Measurements from ENCODE around the gene NIT1. TPM values are rescaled to one million over a fixed set of nuclear protein-coding genes. Genes with fewer than 3 reads are reported as not detected.

The NIT1 gene
- total RNA-seq, 4 donors from 2014 or later, result 16.9 to 28.6 (median 22.1) TPM

DNA sequence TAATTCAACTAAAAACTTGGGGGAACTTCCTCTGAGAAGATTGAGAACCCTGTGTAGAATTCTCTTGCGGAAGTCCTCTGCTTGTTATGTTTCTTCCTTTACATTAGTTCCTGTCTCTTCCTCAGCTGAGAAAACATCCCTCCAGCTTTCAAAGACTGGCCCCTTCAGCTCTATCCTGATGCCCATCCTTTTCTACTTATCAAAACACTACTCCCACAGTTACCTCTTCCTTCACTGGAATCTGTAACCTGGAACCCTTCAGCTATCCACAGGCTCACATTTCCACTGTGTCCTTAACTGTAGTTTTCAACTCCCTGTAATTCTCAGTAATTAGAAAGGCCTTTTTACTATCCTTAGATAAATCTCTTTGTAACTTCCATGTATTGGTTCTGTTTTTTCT lies 20.5 kb downstream of the NIT1 start:
- Histone ChIP-seq H3K4me1 (peaks cover 9 to 19% (median 12%) of the 10 kb centered on the region in 3 donors), H3K27me3 (no peaks in the 10 kb centered on the region), H3K4me3 (no peak overlapping the region), H3K27ac (peak overlapping the region in 1 of 4 donors; percentile 22), H3K36me3 (no peaks in the 10 kb centered on the region), H3K9me3 (no peaks in the 10 kb centered on the region)
- WGBS, 2 donors, result 82 to 86% methylated on average over 1 of the region's 1 CpG
- no peak for TF ChIP-seq POLR2A (IDR thresholded peaks at IDR 0.05)
- DNase-seq, result no peak
- intact Hi-C loops (cut with DNase I), result loop anchor here (10.0 kb wide), 1 partner anchor 304 kb away; no protein-coding TSS in a partner anchor

DNA sequence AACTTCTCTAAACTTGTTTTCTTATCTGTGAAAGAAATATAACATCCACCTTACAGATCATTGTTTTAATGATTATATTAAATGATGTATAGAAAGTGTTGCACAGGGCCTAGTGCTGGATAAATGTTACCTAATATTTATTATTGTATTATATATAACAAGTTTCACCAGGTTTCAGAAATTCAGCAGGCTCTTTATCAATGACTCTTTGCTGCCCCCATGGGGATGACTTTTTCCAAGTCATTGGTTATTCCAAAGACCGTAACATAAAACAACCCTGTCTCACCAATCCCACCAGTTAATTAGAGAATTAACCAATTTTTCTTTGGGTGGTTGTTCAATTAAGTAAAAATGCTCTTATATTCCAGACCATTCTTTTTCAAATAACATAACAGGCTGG lies 21.9 kb downstream of the NIT1 start:
- H3K36me3 ChIP-seq, result no peaks in the 10 kb centered on the region
- DNase-seq, result no peak
- 26 to 35% methylated on average over 1 of the region's 1 CpG for WGBS, 2 donors
- intact Hi-C loops (cut with DNase I), result loop anchor here (10.0 kb wide), 1 partner anchor 305 kb away; no protein-coding TSS in a partner anchor
- no peaks in the 10 kb centered on the region for H3K27me3 ChIP-seq
- H3K4me3 ChIP-seq, result no peak overlapping the region
- no peak overlapping the region for H3K27ac ChIP-seq
- no peaks in the 10 kb centered on the region for H3K9me3 ChIP-seq
- TF ChIP-seq, protein P1, sequence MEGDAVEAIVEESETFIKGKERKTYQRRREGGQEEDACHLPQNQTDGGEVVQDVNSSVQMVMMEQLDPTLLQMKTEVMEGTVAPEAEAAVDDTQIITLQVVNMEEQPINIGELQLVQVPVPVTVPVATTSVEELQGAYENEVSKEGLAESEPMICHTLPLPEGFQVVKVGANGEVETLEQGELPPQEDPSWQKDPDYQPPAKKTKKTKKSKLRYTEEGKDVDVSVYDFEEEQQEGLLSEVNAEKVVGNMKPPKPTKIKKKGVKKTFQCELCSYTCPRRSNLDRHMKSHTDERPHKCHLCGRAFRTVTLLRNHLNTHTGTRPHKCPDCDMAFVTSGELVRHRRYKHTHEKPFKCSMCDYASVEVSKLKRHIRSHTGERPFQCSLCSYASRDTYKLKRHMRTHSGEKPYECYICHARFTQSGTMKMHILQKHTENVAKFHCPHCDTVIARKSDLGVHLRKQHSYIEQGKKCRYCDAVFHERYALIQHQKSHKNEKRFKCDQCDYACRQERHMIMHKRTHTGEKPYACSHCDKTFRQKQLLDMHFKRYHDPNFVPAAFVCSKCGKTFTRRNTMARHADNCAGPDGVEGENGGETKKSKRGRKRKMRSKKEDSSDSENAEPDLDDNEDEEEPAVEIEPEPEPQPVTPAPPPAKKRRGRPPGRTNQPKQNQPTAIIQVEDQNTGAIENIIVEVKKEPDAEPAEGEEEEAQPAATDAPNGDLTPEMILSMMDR (IDR thresholded peaks at IDR 0.05), result peak in 5 of 6 experiments; percentile 32 to 56 (median 45)
- TF ChIP-seq POLR2A (IDR thresholded peaks at IDR 0.05), result no peak
- H3K4me1 ChIP-seq, result peaks cover 0 to 6% (median 0%) of the 10 kb centered on the region in 3 donors

DNA sequence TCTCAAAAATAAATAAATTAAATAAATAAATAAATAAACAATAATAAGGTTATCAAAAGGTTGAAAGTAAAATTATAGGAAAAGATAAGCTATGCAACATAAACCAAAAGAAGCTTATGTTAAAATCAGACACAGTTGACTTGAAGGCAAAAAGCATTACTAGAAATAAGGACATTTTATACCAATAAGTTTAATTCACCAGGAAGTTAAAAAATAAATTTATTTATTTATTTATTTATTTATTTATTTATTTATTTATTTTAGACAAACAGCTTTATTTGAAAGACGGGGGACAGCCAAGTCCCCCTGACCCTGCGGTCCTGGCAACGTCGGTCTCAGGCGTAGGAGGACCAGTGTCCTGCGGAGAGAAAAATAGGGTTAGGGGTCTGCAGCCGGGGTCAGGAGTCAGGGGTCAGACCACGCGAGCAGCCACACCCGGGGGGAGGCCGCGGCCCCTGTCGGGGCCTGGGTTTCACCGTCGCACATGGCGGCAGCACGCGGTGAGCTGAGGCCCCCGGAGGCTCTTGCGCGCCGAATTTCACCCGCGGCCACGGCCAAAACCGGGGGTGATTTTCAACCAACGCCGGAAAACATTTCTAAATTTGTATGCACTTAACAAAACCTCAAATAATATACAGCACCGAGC lies 23.0 kb downstream of the NIT1 start:
- 93 to 95% methylated on average over 16 to 29 of the region's 29 CpGs for WGBS, 2 donors
- DNase-seq, result no peak
- no peaks in the 10 kb centered on the region for H3K9me3 ChIP-seq
- no peaks in the 10 kb centered on the region for H3K36me3 ChIP-seq
- TF ChIP-seq, protein P1 (IDR thresholded peaks at IDR 0.05), result no peak
- TF ChIP-seq POLR2A (IDR thresholded peaks at IDR 0.05), result no peak
- no peaks in the 10 kb centered on the region for H3K27me3 ChIP-seq
- H3K4me3 ChIP-seq, result no peak overlapping the region
- intact Hi-C loops (cut with DNase I), result no loop called here
- peaks cover 0 to 5% (median 0%) of the 10 kb centered on the region in 3 donors for H3K4me1 ChIP-seq
- no peak overlapping the region for H3K27ac ChIP-seq

DNA sequence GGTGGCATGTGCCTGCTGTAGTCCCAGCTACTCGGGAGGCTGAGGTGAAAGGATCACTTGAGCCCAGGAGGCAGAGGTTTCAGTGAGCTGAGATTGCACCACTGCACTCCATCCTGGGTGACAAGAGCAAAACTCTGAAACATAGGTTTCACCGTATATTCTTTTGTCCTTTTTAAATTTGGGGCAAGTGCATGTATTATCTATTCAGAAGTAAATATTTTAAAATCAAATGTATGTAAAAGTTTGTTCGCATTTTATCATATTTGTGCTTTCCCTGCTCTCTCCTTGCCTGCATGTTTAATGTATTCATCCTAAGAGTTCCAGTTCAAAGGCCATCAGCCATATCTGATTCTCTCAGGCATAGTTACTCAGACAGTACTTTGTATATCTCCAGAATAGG lies 27.9 kb downstream of the NIT1 start:
- 73 to 74% methylated on average over 3 of the region's 3 CpGs for WGBS, 2 donors
- DNase-seq, result no peak
- H3K27ac ChIP-seq, result no peak overlapping the region
- H3K27me3 ChIP-seq, result no peaks in the 10 kb centered on the region
- H3K4me3 ChIP-seq, result no peak overlapping the region
- H3K36me3 ChIP-seq, result no peaks in the 10 kb centered on the region
- no peaks in the 10 kb centered on the region for H3K9me3 ChIP-seq
- H3K4me1 ChIP-seq, result no peaks in the 10 kb centered on the region
- TF ChIP-seq, protein P1 (IDR thresholded peaks at IDR 0.05), result no peak
- TF ChIP-seq POLR2A (IDR thresholded peaks at IDR 0.05), result no peak
- intact Hi-C loops (cut with DNase I), result no loop called here

DNA sequence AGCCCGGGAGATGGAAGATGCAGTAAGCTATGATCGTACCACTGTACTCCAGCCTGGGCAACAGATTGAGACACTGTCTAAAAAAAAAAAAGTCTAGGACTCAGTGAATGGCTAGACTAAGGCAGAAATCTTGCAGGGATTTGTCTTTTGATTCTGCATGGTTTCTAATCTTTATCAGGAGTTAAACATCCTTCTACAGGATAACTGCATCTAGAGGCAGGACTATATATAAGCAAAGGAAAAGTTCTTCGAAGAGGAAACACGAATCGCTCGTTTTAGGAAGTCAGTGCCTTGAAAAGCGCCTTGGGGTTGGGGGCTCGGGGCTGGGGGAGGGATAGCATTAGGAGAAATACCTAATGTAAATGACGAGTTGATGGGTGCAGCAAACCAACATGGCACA lies 35.3 kb downstream of the NIT1 start:
- Histone ChIP-seq H3K9me3 (no peaks in the 10 kb centered on the region), H3K4me1 (peaks cover 7 to 29% (median 8%) of the 10 kb centered on the region in 3 donors), H3K4me3 (peak overlapping the region; percentile 55 to 84 (median 72)), H3K27me3 (no peaks in the 10 kb centered on the region), H3K27ac (peak overlapping the region; percentile 94 to 97 (median 94)), H3K36me3 (peaks cover 0 to 16% (median 6%) of the 10 kb centered on the region in 3 donors)
- DNase-seq, result no peak
- intact Hi-C loops (cut with DNase I), result no loop called here
- TF ChIP-seq POLR2A (IDR thresholded peaks at IDR 0.05), result no peak
- TF ChIP-seq, protein P1 (IDR thresholded peaks at IDR 0.05), result no peak
- 22 to 24% methylated on average over 9 of the region's 9 CpGs for WGBS, 2 donors
